A673 (cell line): ENCODE results near the gene GSTA2. TPM values are rescaled to one million over a fixed set of nuclear protein-coding genes. Genes with fewer than 3 reads are reported as not detected.
"Not testable (repeated sequence)": the region's sequence is repeated elsewhere in the genome, so short reads cannot be mapped to it uniquely, and the experiment has no call there.

Experiments
- BruUV-seq: library from RNA; stranded (reverse); fragments of 400-500 nt; replicated peaks from 2 replicates; lab custom pipeline; 2021; lab: Mats Ljungman, UMichigan
- CTCF ChIA-PET: fragments of 300-600 bp; sonication (Branson Sonifier 250); formaldehyde crosslinking; loops from one replicate; lab custom pipeline; 2022; ENCODE audit warnings: antibody characterized with exemption; lab: Charles Lee
- POLR2A ChIA-PET: fragments of 300-600 bp; sonication (Branson Sonifier 250); formaldehyde crosslinking; loops from one replicate; lab custom pipeline; 2022; ENCODE audit warnings: antibody characterized with exemption; ENCODE audit not compliant: low non-redundant PET; lab: Charles Lee
- DNase-seq: peaks from one replicate; pipeline ENCODE4 v3.0.0-alpha.2; 2015; ENCODE audit warnings: low spot score
- H3K27ac ChIP-seq: fragments of 200-600 bp; sonication (generic); 2 replicates; pipeline ENCODE4 v1.5.1; 2016; ENCODE audit warnings: mixed run types, low read depth, mild to moderate bottlenecking, mixed read lengths, antibody characterized with exemption, low read length; ENCODE audit not compliant: poor library complexity, severe bottlenecking
- H3K27me3 ChIP-seq: fragments of 200-600 bp; sonication (generic); replicated peaks from 2 replicates; pipeline ENCODE4 v1.6.1; 2017; ENCODE audit warnings: mixed run types, low read depth, mild to moderate bottlenecking, mixed read lengths, antibody characterized with exemption, low read length; ENCODE audit not compliant: insufficient read depth, poor library complexity
- H3K36me3 ChIP-seq: fragments of 200-600 bp; sonication (generic); 2 replicates; pipeline ENCODE4 v1.6.1; 2016; ENCODE audit warnings: mixed run types, mild to moderate bottlenecking, mixed read lengths, antibody characterized with exemption, low read length; ENCODE audit not compliant: insufficient read depth, poor library complexity, severe bottlenecking
- H3K4me1 ChIP-seq: fragments of 200-600 bp; sonication (generic); 2 replicates; pipeline ENCODE4 v1.6.1; 2017; ENCODE audit warnings: mixed run types, mild to moderate bottlenecking, mixed read lengths, antibody characterized with exemption, low read length; ENCODE audit not compliant: insufficient read depth, poor library complexity, severe bottlenecking
- H3K4me3 ChIP-seq: fragments of 200-600 bp; sonication (generic); 2 replicates; pipeline ENCODE4 v1.5.1; 2016; ENCODE audit warnings: low read depth, mixed run types, mild to moderate bottlenecking, mixed read lengths, low read length; ENCODE audit not compliant: poor library complexity, severe bottlenecking
- H3K9me3 ChIP-seq: fragments of 200-600 bp; sonication (generic); 2 replicates; pipeline ENCODE4 v1.6.1; 2016; ENCODE audit warnings: mixed run types, low read depth, mild to moderate bottlenecking, mixed read lengths, antibody characterized with exemption, low read length; ENCODE audit not compliant: poor library complexity, severe bottlenecking
- CTCF ChIP-seq: fragments of 300-800, 200-600 bp; sonication (generic); conservative IDR thresholded peaks from 2 replicates; pipeline ENCODE4 v1.5.1; 2017; ENCODE audit warnings: low read depth, mild to moderate bottlenecking, antibody characterized with exemption, low read length, moderate library complexity, mixed read lengths
- EZH2 ChIP-seq: fragments of 200-600 bp; sonication (generic); IDR thresholded peaks from 2 replicates; pipeline ENCODE4 v1.6.1; 2017; ENCODE audit warnings: borderline replicate concordance, low read depth, mild to moderate bottlenecking, mixed read lengths, antibody characterized with exemption, low read length; ENCODE audit not compliant: poor library complexity, severe bottlenecking
- intact Hi-C: fragments of 100-400 bp; cut with micrococcal nuclease; formaldehyde crosslinking; loops from one replicate; pipeline ENCODE4 v1.10.0; 2022; ENCODE audit not compliant: unreplicated experiment
- total RNA-seq: library from RNA; stranded (reverse); gene quantifications from 2 replicates; pipeline ENCODE4 v1.2.3, GENCODE V29; 2021

The GSTA2 gene
- total RNA-seq, 1 experiment from 2014 or later = not detected

GRCh38 chr6:52769399-52769798 lies 6.1 kb upstream of the GSTA2 start:
- BruUV-seq = not testable (repeated sequence)

GRCh38 chr6:52767658-52768057 lies 4.4 kb upstream of the GSTA2 start:
- intact Hi-C loops, BruUV-seq, H3K36me3 ChIP-seq, CTCF ChIA-PET, H3K9me3 ChIP-seq, H3K4me3 ChIP-seq, H3K4me1 ChIP-seq, POLR2A ChIA-PET, H3K27me3 ChIP-seq, H3K27ac ChIP-seq, DNase-seq: not testable (repeated sequence)

More at GRCh38 chr6:52769399-52769798, 6.1 kb upstream of the GSTA2 start:
- intact Hi-C loops, H3K4me1 ChIP-seq, H3K36me3 ChIP-seq, H3K9me3 ChIP-seq, H3K27ac ChIP-seq, H3K4me3 ChIP-seq, H3K27me3 ChIP-seq, DNase-seq, CTCF ChIA-PET, POLR2A ChIA-PET: not testable (repeated sequence)

- H3K4me1 ChIP-seq, CTCF ChIA-PET, H3K36me3 ChIP-seq, intact Hi-C loops, H3K9me3 ChIP-seq, H3K27me3 ChIP-seq, POLR2A ChIA-PET, H3K27ac ChIP-seq, BruUV-seq, DNase-seq, H3K4me3 ChIP-seq: not testable (repeated sequence)
Measured at GRCh38 chr6:52761673-52762491, 1.4 kb downstream of the GSTA2 start.

- DNase-seq = no peak
- Histone ChIP-seq H3K4me1 (no peaks in the 10 kb centered on the region), H3K9me3 (no peaks in the 10 kb centered on the region), H3K4me3 (no peak overlapping the region), H3K27ac (no peak overlapping the region), H3K27me3 (no peaks in the 10 kb centered on the region), H3K36me3 (no peaks in the 10 kb centered on the region)
- CTCF ChIA-PET = no interaction called here
- BruUV-seq = no TSS peak
- intact Hi-C loops = no loop called here
- POLR2A ChIA-PET = no interaction called here
- TF ChIP-seq CTCF (no peak), EZH2 (no peak)
Measured at GRCh38 chr6:52760105-52760765, 3.0 kb downstream of the GSTA2 start.
